Caco-2 (cell line): Measurements from ENCODE around the gene PIP5KL1. TPM values are rescaled to one million over a fixed set of nuclear protein-coding genes. Genes with fewer than 3 reads are reported as not detected.

ENCODE experiments used
- BruUV-seq: library from RNA; stranded (reverse); fragments of 400-500 nt; replicated peaks from 2 replicates; lab custom pipeline; 2021; lab: Mats Ljungman, UMichigan
- CTCF ChIA-PET: fragments of 300-600 bp; sonication (Branson Sonifier 250); formaldehyde crosslinking; loops from one replicate; lab custom pipeline; 2022; ENCODE audit warnings: antibody characterized with exemption; lab: Charles Lee
- POLR2A ChIA-PET: fragments of 300-600 bp; sonication (Branson Sonifier 250); formaldehyde crosslinking; loops from one replicate; lab custom pipeline; 2022; ENCODE audit warnings: antibody characterized with exemption; lab: Charles Lee
- DNase-seq, 2 experiments: peaks; one replicate each; pipeline versions ENCODE4 v3.0.0 to v3.0.0-alpha.2; 2020 to 2022
- H3K27me3 ChIP-seq: replicated peaks from 2 replicates; pipeline ENCODE4 v1.6.0; 2011; ENCODE audit warnings: low read length; ENCODE audit not compliant: control insufficient read depth, insufficient read depth
- H3K36me3 ChIP-seq: 2 replicates; pipeline ENCODE4 v1.5.1; 2011; ENCODE audit warnings: low read length; ENCODE audit not compliant: control insufficient read depth, insufficient read depth
- H3K4me1 ChIP-seq: fragments of 250-450 bp; sonication (Bioruptor Pico); 2 replicates; pipeline ENCODE4 v1.5.1; 2020; ENCODE audit warnings: mild to moderate bottlenecking
- H3K4me3 ChIP-seq: 2 replicates; pipeline ENCODE4 v1.5.1; 2011; ENCODE audit warnings: low read depth, mild to moderate bottlenecking, control low read depth, low read length
- H3K9me3 ChIP-seq: fragments of 250-450 bp; sonication (Bioruptor Pico); 2 replicates; pipeline ENCODE4 v1.5.1; 2020; ENCODE audit warnings: mild to moderate bottlenecking, moderate library complexity
- H3K27ac Mint-ChIP-seq: one replicate; pipeline ENCODE4 v1.8.0; 2022; ENCODE audit warnings: mixed read lengths; ENCODE audit not compliant: unreplicated experiment
- H3K27me3 Mint-ChIP-seq: one replicate; pipeline ENCODE4 v1.8.0; 2022; ENCODE audit warnings: mixed read lengths; ENCODE audit not compliant: insufficient read depth, unreplicated experiment
- H3K36me3 Mint-ChIP-seq: one replicate; pipeline ENCODE4 v1.8.0; 2022; ENCODE audit warnings: mild to moderate bottlenecking, mixed read lengths; ENCODE audit not compliant: insufficient read depth, unreplicated experiment
- H3K4me1 Mint-ChIP-seq: one replicate; pipeline ENCODE4 v1.8.0; 2022; ENCODE audit warnings: low read depth, mixed read lengths; ENCODE audit not compliant: unreplicated experiment
- H3K4me3 Mint-ChIP-seq: one replicate; pipeline ENCODE4 v1.8.0; 2022; ENCODE audit warnings: mild to moderate bottlenecking, moderate library complexity, mixed read lengths; ENCODE audit not compliant: unreplicated experiment
- H3K9me3 Mint-ChIP-seq: one replicate; pipeline ENCODE4 v1.8.0; 2022; ENCODE audit warnings: mixed read lengths; ENCODE audit not compliant: unreplicated experiment
- intact Hi-C: fragments of 100-400 bp; cut with micrococcal nuclease; formaldehyde crosslinking; loops from one replicate; pipeline ENCODE4 v1.10.0; 2022; ENCODE audit not compliant: unreplicated experiment
- total RNA-seq: library from RNA; stranded (reverse); gene quantifications from 2 replicates; pipeline ENCODE4 v1.2.3, GENCODE V29; 2022
- TF ChIP-seq, protein P1 (sequence below), 2 experiments: fragments of 200-600 bp in 1 of 2; IDR thresholded peaks; 1 replicate in 1 of 2; 2 replicates in 1 of 2; pipeline versions ENCODE4 v1.5.1 to v1.8.0; 2011 to 2022; ENCODE audit warnings: antibody characterized with exemption in 1 of 2, control low read depth in 1 of 2, inconsistent platforms in 1 of 2, low read depth in 1 of 2, low read length in 1 of 2, mild to moderate bottlenecking in 1 of 2, moderate library complexity in 1 of 2; ENCODE audit not compliant: insufficient read depth in 1 of 2, severe bottlenecking in 1 of 2, unreplicated experiment in 1 of 2

PIP5KL1 gene
- total RNA-seq, 1 experiment from 2014 or later = 2.3 TPM

DNA sequence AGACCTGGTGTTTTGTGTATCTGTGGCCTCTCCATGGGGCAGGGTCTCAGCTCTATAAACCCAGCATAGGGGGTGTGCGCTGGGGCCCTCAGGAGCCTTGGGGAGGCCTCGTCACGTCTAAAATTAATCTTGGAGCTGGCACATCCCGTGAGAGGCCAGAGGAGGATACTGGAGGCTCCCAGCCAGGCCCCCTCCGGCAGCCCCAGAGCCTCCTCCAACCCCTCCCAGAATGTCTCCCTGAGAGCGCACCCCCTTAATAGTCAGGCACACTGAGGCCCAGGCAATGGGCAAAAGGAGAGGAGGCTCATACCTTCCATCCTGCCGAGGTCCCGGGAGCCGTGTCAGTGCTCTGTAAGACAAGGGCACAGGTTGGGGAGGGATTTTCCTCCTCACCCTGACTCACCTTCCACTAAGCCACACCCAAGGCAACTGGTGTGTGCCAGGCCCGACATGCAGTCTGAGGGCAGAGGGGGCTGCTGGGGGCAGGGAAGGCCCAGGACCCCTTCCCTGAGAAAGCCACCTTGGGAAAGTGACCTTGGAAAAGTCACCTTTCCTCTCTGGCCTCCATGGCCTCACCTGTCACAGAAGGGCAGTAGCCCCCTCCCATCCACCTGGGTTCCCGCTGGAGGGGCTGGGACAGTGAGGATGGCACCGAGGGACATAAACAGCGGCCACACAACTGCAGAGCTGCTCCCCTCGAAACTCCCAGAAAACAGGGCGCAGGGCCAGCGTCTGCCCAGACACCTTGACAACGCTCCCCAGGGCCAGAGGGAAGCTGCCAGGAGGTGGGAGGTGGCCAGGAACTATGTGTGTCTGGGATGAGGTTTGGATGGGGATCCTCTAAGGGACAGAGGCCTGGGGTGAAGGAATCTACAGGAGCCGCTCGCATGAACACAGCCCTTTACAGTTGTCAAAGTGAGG is 56.0 kb downstream of the PIP5KL1 start:
- peaks cover 10% of the 10 kb centered on the region; the same call in 1 of the 2 replicates for H3K4me1 ChIP-seq
- CTCF ChIA-PET = no interaction called here
- Mint-ChIP-seq H3K4me3 (no peak overlapping the region), H3K36me3 (peaks cover 7% of the 10 kb centered on the region), H3K27ac (no peak overlapping the region), H3K4me1 (peaks cover 4% of the 10 kb centered on the region), H3K27me3 (no peaks in the 10 kb centered on the region), H3K9me3 (no peaks in the 10 kb centered on the region)
- H3K9me3 ChIP-seq = no peaks in the 10 kb centered on the region
- intact Hi-C loops = loop anchor here (5.0 kb wide), 1 partner anchor 43 kb away; the partner anchor contains the start of gene ST6GALNAC4
- POLR2A ChIA-PET = no interaction called here
- no TSS peak for BruUV-seq
- no peaks in the 10 kb centered on the region for H3K27me3 ChIP-seq
- TF ChIP-seq, protein P1, sequence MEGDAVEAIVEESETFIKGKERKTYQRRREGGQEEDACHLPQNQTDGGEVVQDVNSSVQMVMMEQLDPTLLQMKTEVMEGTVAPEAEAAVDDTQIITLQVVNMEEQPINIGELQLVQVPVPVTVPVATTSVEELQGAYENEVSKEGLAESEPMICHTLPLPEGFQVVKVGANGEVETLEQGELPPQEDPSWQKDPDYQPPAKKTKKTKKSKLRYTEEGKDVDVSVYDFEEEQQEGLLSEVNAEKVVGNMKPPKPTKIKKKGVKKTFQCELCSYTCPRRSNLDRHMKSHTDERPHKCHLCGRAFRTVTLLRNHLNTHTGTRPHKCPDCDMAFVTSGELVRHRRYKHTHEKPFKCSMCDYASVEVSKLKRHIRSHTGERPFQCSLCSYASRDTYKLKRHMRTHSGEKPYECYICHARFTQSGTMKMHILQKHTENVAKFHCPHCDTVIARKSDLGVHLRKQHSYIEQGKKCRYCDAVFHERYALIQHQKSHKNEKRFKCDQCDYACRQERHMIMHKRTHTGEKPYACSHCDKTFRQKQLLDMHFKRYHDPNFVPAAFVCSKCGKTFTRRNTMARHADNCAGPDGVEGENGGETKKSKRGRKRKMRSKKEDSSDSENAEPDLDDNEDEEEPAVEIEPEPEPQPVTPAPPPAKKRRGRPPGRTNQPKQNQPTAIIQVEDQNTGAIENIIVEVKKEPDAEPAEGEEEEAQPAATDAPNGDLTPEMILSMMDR (IDR thresholded peaks at IDR 0.05; ENCODE audit: insufficient read depth in 1 of 2, low read depth in 1 of 2, low read length in 1 of 2, severe bottlenecking in 1 of 2, unreplicated experiment in 1 of 2) = no peak
- H3K36me3 ChIP-seq = no peaks in the 10 kb centered on the region
- no peak for DNase-seq
- H3K4me3 ChIP-seq = no peak overlapping the region

DNA sequence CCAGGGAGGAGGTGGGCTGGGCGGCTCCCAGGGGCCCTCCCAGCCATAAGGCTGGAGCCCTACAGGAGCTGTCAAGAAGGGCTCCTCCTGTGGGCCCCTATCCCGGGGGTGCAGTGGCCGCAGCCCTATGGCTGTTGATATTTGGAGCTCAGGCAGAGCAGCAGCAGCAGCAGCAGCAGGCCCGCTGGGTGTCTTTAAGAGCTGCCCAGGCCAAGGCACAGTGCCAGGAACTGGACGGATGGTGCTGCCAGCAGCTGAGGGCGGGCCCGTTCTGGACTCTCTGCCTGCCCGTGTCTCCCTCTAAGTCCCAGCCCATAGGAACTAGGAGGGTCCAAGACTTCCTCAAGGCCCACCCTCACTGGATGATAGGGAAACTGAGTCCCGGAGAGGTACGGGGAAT is 56.7 kb downstream of the PIP5KL1 start:
- no TSS peak for BruUV-seq
- H3K27me3 Mint-ChIP-seq = no peaks in the 10 kb centered on the region
- peaks cover 4% of the 10 kb centered on the region for H3K4me1 Mint-ChIP-seq
- H3K4me3 Mint-ChIP-seq = no peak overlapping the region
- intact Hi-C loops = loop anchor here (5.0 kb wide), 1 partner anchor 43 kb away; the partner anchor contains the start of gene ST6GALNAC4
- Histone ChIP-seq H3K27me3 (no peaks in the 10 kb centered on the region), H3K36me3 (no peaks in the 10 kb centered on the region), H3K9me3 (no peaks in the 10 kb centered on the region), H3K4me3 (no peak overlapping the region), H3K4me1 (peaks cover 10% of the 10 kb centered on the region; the same call in 1 of the 2 replicates)
- H3K9me3 Mint-ChIP-seq = no peaks in the 10 kb centered on the region
- peaks cover 7% of the 10 kb centered on the region for H3K36me3 Mint-ChIP-seq
- H3K27ac Mint-ChIP-seq = no peak overlapping the region
- ChIA-PET CTCF (no interaction called here), POLR2A (no interaction called here)
- no peak for DNase-seq
- TF ChIP-seq, protein P1 (IDR thresholded peaks at IDR 0.05; ENCODE audit: insufficient read depth in 1 of 2, low read depth in 1 of 2, low read length in 1 of 2, severe bottlenecking in 1 of 2, unreplicated experiment in 1 of 2) = no peak

DNA sequence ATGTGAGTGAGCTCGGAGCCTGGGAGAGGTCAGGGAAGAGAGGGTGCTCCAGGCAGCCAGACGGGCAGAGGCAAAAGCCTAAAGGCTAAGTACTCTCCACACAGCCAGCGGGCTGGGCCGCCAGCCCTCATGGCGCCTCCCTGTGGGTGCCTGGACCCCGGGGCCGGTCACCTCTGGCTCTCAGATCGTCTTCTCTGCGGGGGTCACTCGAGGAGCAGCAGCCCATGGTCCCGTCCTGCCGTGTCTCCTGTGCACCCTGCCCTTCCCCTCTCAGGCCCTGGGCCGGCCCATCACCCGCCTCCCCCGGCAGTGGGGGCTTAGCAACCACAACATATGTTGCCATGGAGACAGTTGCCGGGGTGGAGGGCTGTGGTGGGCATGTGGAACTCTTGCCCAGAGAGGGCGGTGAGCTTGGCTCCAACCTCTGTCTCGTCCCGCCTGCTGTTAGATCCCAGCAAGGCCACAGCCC is 57.3 kb downstream of the PIP5KL1 start:
- POLR2A ChIA-PET = no interaction called here
- Histone ChIP-seq H3K36me3 (no peaks in the 10 kb centered on the region), H3K9me3 (no peaks in the 10 kb centered on the region), H3K4me1 (peaks cover 8% of the 10 kb centered on the region; the same call in 1 of the 2 replicates), H3K4me3 (no peak overlapping the region), H3K27me3 (no peaks in the 10 kb centered on the region)
- TF ChIP-seq, protein P1 (IDR thresholded peaks at IDR 0.05; ENCODE audit: insufficient read depth in 1 of 2, low read depth in 1 of 2, low read length in 1 of 2, severe bottlenecking in 1 of 2, unreplicated experiment in 1 of 2) = no peak
- Mint-ChIP-seq H3K4me1 (peaks cover 4% of the 10 kb centered on the region), H3K4me3 (no peak overlapping the region), H3K9me3 (no peaks in the 10 kb centered on the region), H3K27me3 (no peaks in the 10 kb centered on the region), H3K27ac (no peak overlapping the region), H3K36me3 (peaks cover 7% of the 10 kb centered on the region)
- BruUV-seq = no TSS peak
- intact Hi-C loops = loop anchor here (5.0 kb wide), 1 partner anchor 44 kb away; the partner anchor contains the start of gene ST6GALNAC4
- DNase-seq = no peak
- CTCF ChIA-PET = interaction anchor here (0.6 to 1.6 kb wide), 2 partner anchors 138 to 152 kb away, joined by 3 to 5 read pairs; partner anchors contain the start of gene TOR2A
